Smooth muscle cell (in vitro differentiated cells): ENCODE data around the gene ZBTB7C. TPM values are rescaled to one million over a fixed set of nuclear protein-coding genes. Genes with fewer than 3 reads are reported as not detected.

Source experiments
- DNase-seq: peaks from one replicate; lab custom pipeline; 2025; ENCODE audit not compliant: unreplicated experiment; lab: John Stamatoyannopoulos, UW
- H2AFZ ChIP-seq: fragments of 200-600 bp; sonication (generic); 2 replicates; pipeline ENCODE4 v1.6.0; 2016; ENCODE audit warnings: antibody characterized with exemption, low read depth, mild to moderate bottlenecking
- H3F3A ChIP-seq: fragments of 200-600 bp; sonication (generic); 2 replicates; pipeline ENCODE4 v1.6.0; 2017; ENCODE audit warnings: antibody characterized with exemption, low read depth
- H3K27ac ChIP-seq: fragments of 200-600 bp; sonication (generic); 2 replicates; pipeline ENCODE4 v1.5.1; 2016; ENCODE audit warnings: low read depth, mild to moderate bottlenecking
- H3K27me3 ChIP-seq: fragments of 200-600 bp; sonication (generic); 2 replicates; pipeline ENCODE4 v1.6.1; 2016; ENCODE audit warnings: low read depth, mild to moderate bottlenecking
- H3K36me3 ChIP-seq: fragments of 200-600 bp; sonication (generic); 2 replicates; pipeline ENCODE4 v1.5.1; 2016; ENCODE audit warnings: low read depth
- H3K4me1 ChIP-seq: fragments of 200-600 bp; sonication (generic); 2 replicates; pipeline ENCODE4 v1.5.1; 2016; ENCODE audit warnings: low read depth
- H3K4me2 ChIP-seq: fragments of 200-600 bp; sonication (generic); 2 replicates; pipeline ENCODE4 v1.6.0; 2016; ENCODE audit warnings: mild to moderate bottlenecking
- H3K4me3 ChIP-seq: fragments of 200-600 bp; sonication (generic); 2 replicates; pipeline ENCODE4 v1.5.1; 2016; ENCODE audit warnings: mild to moderate bottlenecking
- H3K79me2 ChIP-seq: fragments of 200-600 bp; sonication (generic); 2 replicates; pipeline ENCODE4 v1.6.0; 2016; ENCODE audit warnings: low read depth, mild to moderate bottlenecking
- H3K9ac ChIP-seq: fragments of 200-600 bp; sonication (generic); 2 replicates; pipeline ENCODE4 v1.6.0; 2016; ENCODE audit warnings: low read depth
- H3K9me3 ChIP-seq: fragments of 200-600 bp; sonication (generic); replicated peaks from 2 replicates; pipeline ENCODE4 v1.5.1; 2016; ENCODE audit warnings: low read depth
- H4K20me1 ChIP-seq: fragments of 200-600 bp; sonication (generic); 2 replicates; pipeline ENCODE4 v1.6.0; 2016; ENCODE audit warnings: low read depth
- CTCF ChIP-seq: fragments of 200-600 bp; sonication (generic); IDR thresholded peaks from 2 replicates; pipeline ENCODE4 v1.5.1; 2017; ENCODE audit warnings: borderline replicate concordance, mild to moderate bottlenecking, antibody characterized with exemption; ENCODE audit not compliant: insufficient read depth, poor library complexity, severe bottlenecking
- WGBS: methylation state at CpG from one replicate; pipeline ENCODE4 v1.1.7; 2016; ENCODE audit warnings: low lambda C conversion rate; 5-methylcytosine and 5-hydroxymethylcytosine counted together
- polyA plus RNA-seq: library from polyadenylated mRNA; unstranded; fragments of >200 nt; fragmentation: Nextera tagmentation; extraction: Ambion mirVana; gene quantifications from 2 replicates; pipeline ENCODE4 v1.2.1, GENCODE V29; 2016
- total RNA-seq: library from RNA; depleted of rRNA; stranded (reverse); fragments of >200 nt; gene quantifications from 2 replicates; pipeline ENCODE4 v1.2.3, GENCODE V29; 2014

ZBTB7C gene
- total and polyA plus RNA-seq, 2 experiments from 2014 or later, result 0.48 to 0.63 TPM

GRCh38 chr18:48360376-48361021, 48.7 kb downstream of the ZBTB7C start:
- H4K20me1 ChIP-seq, result no peaks in the 10 kb centered on the region
- no peaks in the 10 kb centered on the region for H3F3A ChIP-seq
- H3K9me3 ChIP-seq, result no peaks in the 10 kb centered on the region
- no peak overlapping the region for H3K9ac ChIP-seq
- no peak overlapping the region for H2AFZ ChIP-seq
- no peaks in the 10 kb centered on the region for H3K27me3 ChIP-seq
- no peak for DNase-seq
- H3K36me3 ChIP-seq, result no peaks in the 10 kb centered on the region
- TF ChIP-seq CTCF, result no peak
- WGBS, result 86% methylated on average over 9 of the region's 9 CpGs
- H3K4me1 ChIP-seq, result peaks cover 5% of the 10 kb centered on the region
- H3K79me2 ChIP-seq, result no peaks in the 10 kb centered on the region
- H3K4me3 ChIP-seq, result no peak overlapping the region
- no peak overlapping the region for H3K27ac ChIP-seq
- H3K4me2 ChIP-seq, result no peak overlapping the region

GRCh38 chr18:48359626-48360025, 49.6 kb downstream of the ZBTB7C start:
- DNase-seq, result no peak
- no peak for TF ChIP-seq CTCF
- Histone ChIP-seq H2AFZ (no peak overlapping the region), H3K79me2 (no peaks in the 10 kb centered on the region), H3K27ac (no peak overlapping the region), H3K9ac (no peak overlapping the region), H3K36me3 (no peaks in the 10 kb centered on the region), H3K4me3 (no peak overlapping the region), H3K4me2 (no peak overlapping the region), H4K20me1 (no peaks in the 10 kb centered on the region), H3K9me3 (no peaks in the 10 kb centered on the region), H3F3A (no peaks in the 10 kb centered on the region), H3K27me3 (no peaks in the 10 kb centered on the region), H3K4me1 (peaks cover 5% of the 10 kb centered on the region)
- 94% methylated on average over 3 of the region's 3 CpGs for WGBS

GRCh38 chr18:48358868-48359267, 50.3 kb downstream of the ZBTB7C start:
- Histone ChIP-seq H3K36me3 (no peaks in the 10 kb centered on the region), H3K27ac (no peak overlapping the region), H4K20me1 (no peaks in the 10 kb centered on the region), H3K9me3 (no peaks in the 10 kb centered on the region), H3K27me3 (no peaks in the 10 kb centered on the region), H3K9ac (no peak overlapping the region), H3K4me3 (no peak overlapping the region), H3K79me2 (no peaks in the 10 kb centered on the region), H3K4me2 (no peak overlapping the region), H2AFZ (no peak overlapping the region), H3K4me1 (peaks cover 5% of the 10 kb centered on the region), H3F3A (no peaks in the 10 kb centered on the region)
- 91% methylated on average over 3 of the region's 3 CpGs for WGBS
- DNase-seq, result no peak
- TF ChIP-seq CTCF, result no peak
